Fibroblast of the aortic adventitia (primary cell): ENCODE results near the gene MAML3. TPM values are rescaled to one million over a fixed set of nuclear protein-coding genes. Genes with fewer than 3 reads are reported as not detected.
A peak's percentile ranks its signal among the peaks of the same experiment; 100 is the strongest.

Experiments used
- DNase-seq: peaks from one replicate; pipeline ENCODE4 v3.0.0-alpha.2; 2010; ENCODE audit warnings: low read depth
- H3K4me3 ChIP-seq: 2 replicates; pipeline ENCODE4 v1.5.1; 2011; ENCODE audit warnings: low read depth, mild to moderate bottlenecking, control low read depth, low read length, moderate library complexity
- total RNA-seq: library from RNA; depleted of rRNA; stranded (reverse); fragments of >200 nt; gene quantifications from 2 replicates; pipeline ENCODE4 v1.2.3, GENCODE V29; 2012; ENCODE audit warnings: low replicate concordance
- TF ChIP-seq, protein P1 (sequence below): IDR thresholded peaks from 2 replicates; pipeline ENCODE4 v1.5.1; 2011; ENCODE audit warnings: mild to moderate bottlenecking, low read length, control low read depth, inconsistent platforms; ENCODE audit not compliant: insufficient read depth

The MAML3 gene
- total RNA-seq, 1 donor, result 4.6 TPM

DNA sequence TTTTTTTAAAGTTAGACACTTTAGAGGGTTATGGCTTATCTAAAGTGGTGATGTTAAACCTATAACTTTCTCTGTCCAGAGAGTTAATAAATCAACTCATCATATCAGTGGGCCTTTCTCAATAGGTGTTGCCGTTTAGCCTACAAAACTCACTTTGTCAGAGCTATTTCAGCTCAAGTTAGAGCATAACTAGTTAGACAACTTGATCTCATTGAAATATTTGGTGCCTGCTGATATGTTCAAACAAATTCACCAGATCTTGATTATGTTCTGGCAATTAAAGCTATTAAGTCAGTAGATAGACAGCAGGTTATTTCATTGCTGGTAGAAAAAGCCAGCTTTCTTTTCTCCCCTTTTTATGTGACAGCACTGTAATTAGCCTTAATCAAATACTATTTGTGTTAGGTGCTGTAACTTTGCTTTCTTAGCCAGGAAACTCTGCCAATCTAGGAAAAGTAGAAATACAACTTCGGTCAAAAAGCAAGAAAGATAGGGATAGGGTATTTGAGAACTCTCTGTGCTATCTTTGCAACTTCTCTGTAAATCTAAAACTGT lies 191.8 kb downstream of the MAML3 start:
- DNase-seq, result no peak
- H3K4me3 ChIP-seq, result no peak overlapping the region
- TF ChIP-seq, protein P1, sequence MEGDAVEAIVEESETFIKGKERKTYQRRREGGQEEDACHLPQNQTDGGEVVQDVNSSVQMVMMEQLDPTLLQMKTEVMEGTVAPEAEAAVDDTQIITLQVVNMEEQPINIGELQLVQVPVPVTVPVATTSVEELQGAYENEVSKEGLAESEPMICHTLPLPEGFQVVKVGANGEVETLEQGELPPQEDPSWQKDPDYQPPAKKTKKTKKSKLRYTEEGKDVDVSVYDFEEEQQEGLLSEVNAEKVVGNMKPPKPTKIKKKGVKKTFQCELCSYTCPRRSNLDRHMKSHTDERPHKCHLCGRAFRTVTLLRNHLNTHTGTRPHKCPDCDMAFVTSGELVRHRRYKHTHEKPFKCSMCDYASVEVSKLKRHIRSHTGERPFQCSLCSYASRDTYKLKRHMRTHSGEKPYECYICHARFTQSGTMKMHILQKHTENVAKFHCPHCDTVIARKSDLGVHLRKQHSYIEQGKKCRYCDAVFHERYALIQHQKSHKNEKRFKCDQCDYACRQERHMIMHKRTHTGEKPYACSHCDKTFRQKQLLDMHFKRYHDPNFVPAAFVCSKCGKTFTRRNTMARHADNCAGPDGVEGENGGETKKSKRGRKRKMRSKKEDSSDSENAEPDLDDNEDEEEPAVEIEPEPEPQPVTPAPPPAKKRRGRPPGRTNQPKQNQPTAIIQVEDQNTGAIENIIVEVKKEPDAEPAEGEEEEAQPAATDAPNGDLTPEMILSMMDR, result no peak

DNA sequence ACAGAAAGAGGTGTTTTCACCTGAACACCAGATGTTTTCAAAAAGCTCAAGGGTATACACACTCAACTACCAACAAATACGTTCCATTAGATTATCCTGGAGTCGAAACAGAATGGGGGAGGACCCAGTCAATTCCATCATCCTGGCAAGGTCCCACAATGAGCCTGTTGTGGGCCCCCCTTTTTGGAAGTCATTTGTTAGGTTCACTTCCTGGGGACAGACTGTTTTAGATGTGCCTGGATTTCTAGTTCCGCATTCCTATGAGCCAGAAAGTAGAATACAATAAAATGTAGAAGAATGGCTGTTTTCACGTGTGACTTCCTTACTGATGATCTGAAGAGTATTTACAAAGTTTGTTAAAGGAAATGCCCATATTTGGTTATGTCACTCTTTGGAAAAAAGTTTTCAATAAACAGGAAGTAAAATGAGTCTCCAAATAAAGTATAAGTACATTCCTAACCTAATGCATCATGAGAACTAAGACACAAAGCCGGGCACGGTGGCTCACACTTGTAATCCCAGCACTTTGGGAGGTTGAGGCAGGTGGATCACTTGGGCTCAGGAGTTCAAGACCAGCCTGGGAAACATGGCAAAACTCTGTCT lies 192.5 kb downstream of the MAML3 start:
- TF ChIP-seq, protein P1, result no peak
- no peak overlapping the region for H3K4me3 ChIP-seq
- DNase-seq, result no peak

DNA sequence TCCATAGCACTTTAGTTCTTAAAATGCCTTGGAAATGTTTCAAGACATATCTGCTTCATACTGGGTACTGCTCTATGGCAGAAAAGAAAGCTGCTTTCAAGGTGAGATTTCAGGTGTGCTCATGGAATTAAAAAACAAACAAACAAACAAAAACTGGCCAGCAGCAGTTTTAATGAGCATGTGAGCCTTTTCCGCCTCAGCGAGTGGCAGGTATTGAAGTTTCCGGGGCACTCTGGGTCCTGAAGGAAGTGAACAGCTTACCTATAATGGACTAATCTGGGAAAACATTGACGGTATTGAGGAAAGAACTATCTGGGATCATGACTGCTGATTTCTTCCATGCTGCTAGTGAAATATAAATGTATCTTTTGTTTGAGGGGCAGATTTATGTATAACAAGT lies 194.6 kb downstream of the MAML3 start:
- no peak for DNase-seq
- TF ChIP-seq, protein P1, result no peak
- H3K4me3 ChIP-seq, result no peak overlapping the region

DNA sequence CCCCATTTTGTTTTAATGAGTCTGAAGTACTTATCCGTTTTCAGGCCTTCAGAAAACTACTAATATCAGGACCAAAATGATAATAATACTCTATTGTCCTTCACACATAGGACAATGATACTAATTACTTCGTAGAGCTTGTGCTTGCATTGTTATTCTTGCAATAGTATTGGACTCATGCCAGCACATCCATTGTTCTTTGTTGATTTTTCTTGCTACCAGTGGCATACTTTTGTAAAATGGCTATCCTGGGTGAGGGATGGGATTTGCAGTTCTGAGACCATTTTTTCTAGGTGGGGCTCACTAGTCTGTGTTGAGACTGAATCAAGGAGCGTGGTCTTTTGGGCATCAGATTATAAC lies 195.3 kb downstream of the MAML3 start:
- TF ChIP-seq, protein P1, result no peak
- DNase-seq, result peak; percentile 18
- no peak overlapping the region for H3K4me3 ChIP-seq

DNA sequence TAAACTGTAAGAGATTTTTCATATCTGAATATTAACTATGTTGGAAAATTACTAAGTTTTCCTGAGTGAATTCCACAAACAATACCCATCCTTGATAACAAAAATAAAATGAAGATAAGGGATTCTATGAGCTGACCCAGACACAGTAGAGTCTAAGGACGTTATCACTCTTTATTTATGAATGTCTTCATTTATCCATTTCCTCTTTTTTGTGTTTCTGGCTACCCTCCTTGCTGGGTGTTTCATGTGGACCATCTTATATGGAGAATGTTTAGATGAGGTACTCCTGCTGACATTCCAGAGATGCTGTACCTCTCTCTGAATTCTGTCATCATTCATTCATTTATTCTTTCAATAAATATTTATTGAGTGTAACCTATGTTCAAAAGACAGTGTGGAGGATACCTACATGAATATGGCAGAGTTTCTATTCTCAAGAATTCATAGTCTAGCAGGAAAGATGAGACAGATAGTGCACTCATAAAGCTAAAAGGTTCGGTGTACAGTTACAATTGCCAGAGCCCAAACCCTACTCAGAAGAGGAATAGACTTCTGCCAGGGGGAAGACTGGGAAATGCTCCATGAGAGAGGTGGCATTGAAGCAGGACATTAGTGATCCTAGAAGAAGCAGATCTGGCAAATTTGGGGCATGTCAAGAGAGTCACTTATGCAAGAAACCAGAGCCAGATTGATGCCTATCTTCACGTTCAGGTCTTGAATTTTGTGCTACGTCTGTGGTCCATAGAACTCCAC lies 195.8 kb downstream of the MAML3 start:
- no peak for DNase-seq
- TF ChIP-seq, protein P1, result no peak
- H3K4me3 ChIP-seq, result no peak overlapping the region

DNA sequence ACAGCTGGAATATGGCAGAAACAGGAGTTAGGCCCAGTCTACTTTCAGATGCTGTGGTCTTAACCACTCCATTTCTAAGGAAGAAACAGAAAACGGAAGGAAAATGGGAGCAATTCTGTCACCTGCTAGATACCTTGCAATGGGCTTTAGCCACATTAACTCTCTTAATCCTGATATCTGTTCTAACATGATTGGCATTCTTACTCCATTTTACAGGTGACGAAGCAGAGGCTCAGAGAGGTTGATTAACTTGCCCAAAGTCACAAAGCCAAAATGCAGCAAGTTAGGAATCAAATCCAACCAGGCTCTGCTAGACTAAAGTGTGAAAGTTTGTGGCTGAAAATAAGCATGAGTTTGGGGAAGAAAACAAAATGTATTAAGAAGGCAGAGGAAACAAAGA lies 196.9 kb downstream of the MAML3 start:
- TF ChIP-seq, protein P1, result no peak
- no peak overlapping the region for H3K4me3 ChIP-seq
- no peak for DNase-seq
